ENCODE data around the gene TSNAX.
"Not testable (repeated sequence)": the region's sequence is repeated elsewhere in the genome, so short reads cannot be mapped to it uniquely, and the experiment has no call there.

Gene TSNAX

DNA sequence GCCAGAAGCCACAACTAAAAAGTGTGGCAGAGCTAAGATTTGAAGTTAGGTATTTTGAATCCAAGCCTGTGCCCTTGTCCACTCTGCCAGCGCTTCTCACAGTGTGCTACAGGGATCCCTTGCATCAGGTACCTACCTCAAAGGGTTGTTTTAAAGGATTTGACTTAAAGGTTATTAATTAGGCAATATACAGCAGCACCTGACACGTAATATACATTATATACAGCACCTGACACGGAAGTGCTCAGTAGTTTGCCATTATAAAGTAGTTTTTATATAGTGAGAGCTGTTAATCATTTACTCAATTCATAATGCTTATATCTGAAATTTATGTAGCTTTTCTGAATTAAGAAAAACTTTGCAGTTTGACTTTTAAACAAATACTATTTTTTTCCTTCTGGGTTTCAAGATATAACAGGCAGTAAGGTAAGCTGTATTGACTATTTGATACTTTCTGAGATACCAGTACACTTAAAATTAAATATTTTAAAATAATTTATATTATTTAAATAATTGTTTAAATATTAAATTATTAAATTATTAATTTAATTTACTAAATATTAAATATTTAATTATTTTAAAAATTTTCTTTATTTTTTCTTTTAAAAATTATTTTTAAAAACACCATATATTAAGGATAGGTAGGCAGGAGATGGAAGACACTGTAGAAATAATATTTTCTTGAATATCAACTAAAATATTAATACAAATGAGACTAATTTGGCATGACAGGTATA, 33.3 kb downstream of the TSNAX start:
- no peak for DNase-seq (ENCODE audit: extremely low read depth in 1 of 2, low read depth in 1 of 2)

DNA sequence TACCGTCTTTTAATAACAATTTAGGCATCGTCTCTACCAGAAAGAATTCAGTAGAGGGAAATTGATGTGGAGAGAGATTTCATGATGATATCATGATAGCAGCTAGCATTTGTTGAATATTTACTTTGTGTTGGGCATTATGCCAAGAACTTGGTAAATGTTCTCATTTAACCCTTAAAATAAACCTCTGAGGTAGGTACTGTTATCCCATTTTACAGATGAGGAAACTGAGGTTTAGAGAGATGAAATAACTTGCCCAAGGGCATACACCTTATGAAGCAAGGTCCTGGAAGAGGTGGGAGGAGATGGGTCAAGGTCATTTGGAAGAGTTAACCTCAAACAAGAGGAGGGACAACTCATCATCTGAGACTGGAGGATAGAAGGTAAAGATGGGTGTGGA, 34.8 kb downstream of the TSNAX start:
- no peak for DNase-seq (ENCODE audit: extremely low read depth in 1 of 2, low read depth in 1 of 2)

DNA sequence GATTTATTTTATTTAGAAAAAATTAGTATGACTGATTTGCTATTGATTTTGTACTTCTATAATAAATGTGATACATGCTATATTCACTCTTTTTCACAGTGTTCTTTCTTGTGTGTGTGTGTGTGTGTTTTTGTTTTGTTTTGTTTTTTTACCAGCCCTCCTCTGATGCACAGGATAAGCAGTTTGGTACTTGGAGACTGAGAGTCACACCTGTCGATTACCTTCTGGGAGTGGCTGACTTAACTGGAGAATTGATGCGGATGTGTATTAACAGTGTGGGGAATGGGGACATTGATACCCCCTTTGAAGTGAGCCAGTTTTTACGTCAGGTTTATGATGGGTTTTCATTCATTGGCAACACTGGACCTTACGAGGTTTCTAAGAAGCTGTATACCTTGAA, 35.9 kb downstream of the TSNAX start:
- no peak for DNase-seq (ENCODE audit: extremely low read depth in 1 of 2, low read depth in 1 of 2)

DNA sequence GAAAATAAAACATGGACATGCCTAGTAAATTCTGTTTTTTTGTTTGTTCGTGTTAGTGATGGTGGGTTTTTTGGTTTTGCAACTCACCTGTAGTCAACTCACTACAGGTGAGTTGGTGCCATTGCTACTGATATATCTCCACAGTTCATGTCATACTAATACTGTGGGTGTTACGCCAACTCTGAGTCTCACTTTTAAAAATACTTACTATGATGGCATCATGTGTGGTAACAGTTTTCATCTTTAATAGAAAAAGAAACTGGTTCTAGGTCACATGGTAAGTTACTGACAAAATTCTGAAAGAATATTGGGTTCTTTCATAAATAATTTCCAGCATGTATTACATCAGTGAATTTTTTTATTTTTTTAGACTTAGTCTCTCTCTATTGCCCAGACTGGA, 38.0 kb downstream of the TSNAX start:
- no peak for DNase-seq (ENCODE audit: extremely low read depth in 1 of 2, low read depth in 1 of 2)

DNA sequence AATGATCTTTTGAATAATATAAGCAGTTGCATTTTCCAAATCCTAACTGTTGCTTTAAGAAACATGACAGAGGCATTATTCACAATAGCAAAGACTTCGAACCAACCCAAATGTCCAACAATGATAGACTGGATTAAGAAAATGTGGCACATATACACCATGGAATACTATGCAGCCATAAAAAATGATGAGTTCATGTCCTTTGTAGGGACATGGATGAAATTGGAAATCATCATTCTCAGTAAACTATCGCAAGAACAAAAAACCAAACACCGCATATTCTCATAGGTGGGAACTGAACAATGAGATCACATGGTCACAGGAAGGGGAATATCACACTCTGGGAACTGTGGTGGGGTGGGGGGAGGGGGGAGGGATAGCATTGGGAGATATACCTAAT, 41.8 kb downstream of the TSNAX start:
- DNase-seq (ENCODE audit: extremely low read depth in 1 of 2, low read depth in 1 of 2) = not testable (repeated sequence)

DNA sequence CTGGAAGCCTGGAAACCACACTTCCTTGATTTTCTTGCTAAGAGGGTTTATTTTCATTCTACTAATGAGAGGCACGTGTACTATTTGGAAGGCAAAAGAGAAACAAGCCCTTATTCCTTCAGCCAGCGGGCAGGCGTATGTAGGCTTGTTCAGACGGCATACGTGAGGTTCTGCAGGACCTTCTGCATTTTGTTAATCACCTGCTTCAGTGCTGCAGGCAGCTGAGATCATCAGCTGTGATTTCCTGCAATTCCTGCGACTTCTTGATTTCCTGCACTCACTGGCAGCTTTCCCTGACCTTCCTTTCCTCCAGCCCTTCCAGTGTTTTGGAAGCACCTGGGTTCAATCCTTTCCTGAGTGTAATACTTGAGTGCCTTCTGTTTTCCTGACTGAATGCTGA, 43.4 kb downstream of the TSNAX start:
- no peak for DNase-seq (ENCODE audit: extremely low read depth in 1 of 2, low read depth in 1 of 2)

DNA sequence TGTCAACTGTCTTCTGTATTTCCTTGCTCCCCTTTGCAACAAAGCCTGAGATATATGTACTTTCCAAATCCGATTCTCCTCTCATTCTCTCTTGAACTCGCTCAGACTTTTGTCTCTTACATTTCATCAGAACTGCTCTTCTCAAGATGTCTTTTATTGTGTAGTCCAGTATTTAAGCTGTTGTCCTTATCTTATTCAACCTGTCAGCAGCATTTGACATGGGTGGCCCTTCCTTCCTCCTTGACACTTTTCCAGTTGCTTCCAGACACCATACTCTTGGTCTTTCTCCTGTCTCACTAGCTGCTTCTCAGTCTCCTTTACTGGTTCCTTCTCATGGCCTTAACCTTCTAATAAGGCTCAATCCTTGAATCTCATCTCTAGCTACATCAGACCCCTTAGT, 47.0 kb downstream of the TSNAX start:
- no peak for DNase-seq (ENCODE audit: extremely low read depth in 1 of 2, low read depth in 1 of 2)

DNA sequence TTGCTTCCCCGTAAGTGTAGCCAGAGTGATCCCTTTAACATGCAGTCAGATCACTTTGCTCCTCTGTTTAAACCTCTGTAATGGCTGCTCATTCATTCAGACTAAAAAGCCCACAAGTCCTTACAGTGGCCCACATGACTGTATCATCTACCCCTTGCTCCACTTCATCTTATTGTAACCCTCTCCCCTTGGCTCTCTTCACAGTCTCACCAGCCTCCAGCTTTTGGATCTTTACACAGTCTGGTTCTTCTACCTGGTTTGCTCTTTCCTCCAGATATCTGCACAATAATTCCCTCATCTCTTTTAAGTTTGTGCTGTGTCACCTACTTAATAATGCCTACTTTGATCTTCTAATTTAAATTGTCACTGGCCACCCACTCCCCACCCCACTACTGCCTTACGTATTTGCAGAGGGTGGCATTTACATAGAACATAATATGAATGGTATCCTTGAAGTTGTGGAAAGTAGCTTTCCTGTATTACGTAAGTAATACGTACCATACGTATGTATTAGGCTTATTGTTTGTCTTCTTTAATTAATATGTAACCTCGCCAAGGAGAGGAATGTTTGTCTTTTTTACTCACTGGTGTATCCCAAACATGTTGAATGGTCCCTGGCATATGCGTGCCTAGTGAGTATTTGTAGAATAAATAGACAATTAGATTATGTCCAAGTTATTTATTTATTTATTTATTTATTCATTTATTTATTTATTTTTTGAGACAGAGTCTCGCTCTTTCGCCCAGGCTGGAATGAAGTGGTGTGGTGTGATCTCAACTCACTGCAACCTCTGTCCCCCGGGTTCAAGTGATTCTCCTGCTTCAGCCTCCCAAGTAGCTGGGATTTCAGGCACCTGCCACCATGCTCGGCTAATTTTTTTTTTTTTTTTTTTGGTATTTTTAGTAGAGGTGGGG, 48.6 kb downstream of the TSNAX start:
- no peak for DNase-seq (ENCODE audit: extremely low read depth in 1 of 2, low read depth in 1 of 2)

DNA sequence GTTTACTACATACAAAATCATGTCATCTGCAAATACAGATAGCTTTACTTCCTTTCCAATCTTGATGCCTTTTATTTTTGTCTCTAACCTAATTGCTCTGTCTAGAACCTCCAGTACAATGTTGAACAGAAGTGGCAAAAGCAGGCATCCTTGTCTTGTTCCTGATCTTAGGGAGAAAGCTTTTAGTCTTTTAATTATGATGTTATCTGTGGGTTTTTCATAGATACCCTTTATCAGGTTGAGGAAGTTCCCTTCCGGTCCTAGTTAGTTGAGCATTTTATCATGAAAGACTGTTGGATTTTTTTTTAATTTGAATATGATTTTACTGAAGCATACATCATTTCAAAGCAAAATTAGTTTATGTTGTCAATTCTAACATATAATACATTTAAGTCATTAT, 52.4 kb downstream of the TSNAX start:
- no peak for DNase-seq (ENCODE audit: extremely low read depth in 1 of 2, low read depth in 1 of 2)

DNA sequence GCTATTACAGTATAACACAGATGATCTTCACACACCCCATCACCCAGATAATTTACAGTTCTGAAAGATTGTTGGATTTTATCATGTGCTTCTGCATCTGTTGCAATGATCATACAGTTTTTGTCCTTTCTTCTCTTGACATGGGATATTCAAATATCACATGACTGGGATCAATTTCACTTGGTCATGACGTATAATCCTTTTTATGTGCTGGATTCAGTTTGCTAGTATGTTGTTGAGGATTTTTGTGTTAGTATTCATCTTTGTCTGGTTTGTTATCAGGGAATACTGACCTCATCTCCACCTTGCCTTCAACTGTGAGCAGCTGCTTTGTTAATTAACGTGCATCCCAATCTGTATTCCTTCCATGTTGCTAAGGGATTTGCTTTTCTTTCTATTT, 53.4 kb downstream of the TSNAX start:
- DNase-seq (ENCODE audit: extremely low read depth in 1 of 2, low read depth in 1 of 2) = no peak

DNA sequence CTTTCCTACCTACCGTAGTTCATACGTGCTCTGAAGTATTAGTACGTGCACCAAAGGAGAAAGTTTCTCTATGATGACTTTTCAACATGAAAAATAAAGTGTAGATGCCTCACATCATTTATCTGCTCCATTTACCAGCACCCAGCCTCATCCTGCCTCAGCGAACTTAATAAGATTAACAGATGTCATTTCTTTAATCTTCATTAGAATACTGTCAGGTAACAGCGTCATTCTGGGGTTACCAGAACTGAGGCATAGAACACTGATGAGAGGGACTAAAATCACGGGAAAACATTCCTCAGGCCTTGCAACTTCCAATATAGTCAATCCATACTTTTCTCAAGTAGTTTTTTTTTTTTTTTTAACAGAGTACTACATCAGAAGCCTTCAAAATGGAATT, 54.9 kb downstream of the TSNAX start:
- no peak for DNase-seq (ENCODE audit: extremely low read depth in 1 of 2, low read depth in 1 of 2)

DNA sequence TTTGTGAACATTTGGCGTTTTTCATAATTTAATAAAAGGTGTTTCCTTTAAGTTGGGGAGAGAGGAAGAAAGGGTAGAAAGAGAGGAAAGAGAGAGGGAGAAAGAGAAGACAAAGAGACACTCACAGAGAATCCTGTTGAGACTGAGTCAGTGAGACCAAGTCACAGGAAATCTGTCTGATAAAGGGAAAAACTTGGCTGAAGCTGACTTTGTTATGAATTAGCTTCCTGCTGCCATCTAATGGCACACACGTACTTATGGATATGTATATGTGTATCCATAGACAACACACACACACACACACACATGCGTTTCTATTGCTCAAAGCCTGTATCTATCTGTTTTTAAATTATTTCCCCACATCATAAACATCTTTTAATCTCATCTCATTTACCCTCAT, 55.6 kb downstream of the TSNAX start:
- no peak for DNase-seq (ENCODE audit: extremely low read depth in 1 of 2, low read depth in 1 of 2)

DNA sequence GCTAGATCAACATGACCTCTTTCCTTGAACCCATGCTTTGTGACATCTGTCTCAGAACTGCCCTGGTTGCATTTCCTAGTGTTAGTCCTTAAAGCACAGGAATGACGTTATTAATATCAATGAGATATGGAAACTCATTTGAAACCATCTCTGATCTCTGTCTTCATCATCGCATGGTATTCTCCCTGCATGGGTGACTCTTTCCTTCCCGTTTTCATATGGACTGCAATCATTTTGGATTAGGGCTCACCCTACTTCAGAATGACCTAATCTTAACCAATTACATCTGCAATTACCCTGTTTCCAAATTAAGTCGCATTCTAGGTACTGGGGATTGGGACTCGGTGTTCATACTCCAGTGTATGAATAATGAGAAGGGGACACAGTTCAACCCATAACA, 56.5 kb downstream of the TSNAX start:
- no peak for DNase-seq (ENCODE audit: extremely low read depth in 1 of 2, low read depth in 1 of 2)

DNA sequence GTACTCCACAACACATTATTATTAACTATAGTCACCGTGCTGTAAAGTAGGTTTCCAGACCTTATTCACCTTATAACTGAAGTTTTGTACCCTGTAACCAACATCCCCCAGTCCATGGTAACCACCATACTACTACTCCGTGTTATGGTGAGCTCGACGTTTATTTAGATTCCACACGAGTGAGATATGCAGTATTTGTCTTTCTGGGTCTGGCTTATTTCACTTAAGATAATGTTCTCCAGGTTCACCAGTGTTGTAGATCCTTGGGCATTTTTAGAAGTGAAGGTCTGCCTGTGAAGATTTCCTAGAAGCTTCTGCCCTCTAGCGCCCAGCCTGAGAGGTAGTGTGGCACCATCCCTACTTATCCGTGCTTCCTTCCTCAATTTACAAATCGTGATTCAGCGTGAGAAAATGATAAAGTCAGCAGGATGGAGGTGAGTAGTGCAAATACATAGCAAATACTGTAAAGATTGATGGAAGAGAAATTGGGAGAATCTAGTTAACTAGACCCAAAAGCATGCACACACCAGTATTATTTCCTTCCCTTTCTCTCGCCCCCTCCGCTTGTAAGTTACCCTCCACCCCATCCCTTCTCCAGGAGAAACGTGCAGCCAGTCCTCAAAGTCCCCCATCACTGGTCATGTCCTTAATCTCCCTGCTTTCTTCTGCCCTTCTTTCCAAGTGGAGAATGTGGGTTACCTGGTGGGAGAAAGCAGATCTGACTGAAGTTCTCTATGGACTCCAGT, 62.2 kb downstream of the TSNAX start:
- no peak for DNase-seq (ENCODE audit: extremely low read depth in 1 of 2, low read depth in 1 of 2)

DNA sequence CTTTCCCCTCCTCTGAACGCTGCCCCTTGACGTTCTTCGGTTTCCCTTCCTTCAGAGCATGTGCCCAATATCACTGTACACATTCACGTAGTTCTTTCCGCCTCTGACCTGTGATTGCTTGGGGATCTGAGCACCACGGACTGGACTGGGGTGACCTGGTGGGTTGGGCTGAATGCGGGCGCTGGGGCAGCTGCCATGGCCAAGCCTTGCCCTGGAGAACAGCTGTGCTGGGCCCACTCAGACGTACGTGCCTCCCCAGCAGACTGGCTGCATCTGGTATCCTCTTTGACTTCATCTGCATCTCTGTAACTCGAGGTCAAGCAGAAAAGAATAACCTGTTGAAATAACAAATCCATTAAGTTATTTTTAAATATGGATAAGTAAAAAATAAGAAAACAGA, 63.0 kb downstream of the TSNAX start:
- no peak for DNase-seq (ENCODE audit: extremely low read depth in 1 of 2, low read depth in 1 of 2)

DNA sequence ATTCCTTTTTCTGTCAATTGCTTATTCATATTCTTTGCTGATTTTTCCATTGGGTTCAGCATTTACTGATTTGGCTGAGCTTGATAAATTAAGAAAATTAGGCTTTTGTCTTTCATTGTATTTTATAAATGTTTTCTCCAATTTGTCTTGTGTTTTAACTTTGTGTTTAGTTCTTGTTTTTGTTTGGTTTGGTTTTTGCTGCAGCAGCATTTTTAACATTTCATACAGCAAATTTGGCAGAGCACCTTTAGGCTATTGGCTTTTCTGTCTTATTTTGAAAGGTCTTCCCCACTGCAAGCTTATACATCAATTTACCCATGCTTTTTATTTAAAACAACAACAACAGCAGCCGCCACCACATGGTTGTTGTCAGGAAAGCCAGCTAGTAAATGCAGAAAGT, 64.3 kb downstream of the TSNAX start:
- DNase-seq (ENCODE audit: extremely low read depth in 1 of 2, low read depth in 1 of 2) = no peak

DNA sequence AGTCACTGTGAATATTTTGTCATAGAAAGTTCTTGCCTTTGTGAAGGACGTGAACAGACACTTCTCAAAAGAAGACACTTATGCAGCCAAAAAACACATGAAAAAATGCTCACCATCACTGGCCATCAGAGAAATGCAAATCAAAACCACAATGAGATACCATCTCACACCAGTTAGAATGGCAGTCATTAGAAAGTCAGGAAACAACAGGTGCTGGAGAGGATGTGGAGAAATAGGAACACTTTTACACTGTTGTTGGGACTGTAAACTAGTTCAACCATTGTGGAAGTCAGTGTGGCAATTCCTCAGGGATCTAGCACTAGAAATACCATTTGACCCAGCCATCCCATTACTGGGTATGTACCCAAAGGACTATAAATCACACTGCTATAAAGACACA, 64.8 kb downstream of the TSNAX start:
- DNase-seq (ENCODE audit: extremely low read depth in 1 of 2, low read depth in 1 of 2) = not testable (repeated sequence)

DNA sequence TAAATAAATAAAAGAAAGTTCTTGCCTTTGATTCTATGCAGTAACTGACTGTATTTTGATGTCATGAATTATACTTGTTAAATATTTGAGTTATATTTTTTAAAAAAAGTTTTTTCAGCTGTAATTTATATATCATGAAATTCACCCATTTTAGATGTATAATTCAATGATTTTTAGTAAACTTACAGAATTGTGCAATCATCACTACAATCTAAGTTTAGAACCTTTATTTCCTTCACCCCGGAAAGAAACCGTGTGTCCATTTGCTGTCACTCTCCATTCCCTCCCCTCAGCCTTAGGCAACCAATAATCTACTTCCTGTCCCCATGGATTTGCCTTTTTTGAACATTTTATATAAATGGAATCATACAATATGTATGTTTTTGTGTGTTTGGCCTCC, 65.7 kb downstream of the TSNAX start:
- no peak for DNase-seq (ENCODE audit: extremely low read depth in 1 of 2, low read depth in 1 of 2)

DNA sequence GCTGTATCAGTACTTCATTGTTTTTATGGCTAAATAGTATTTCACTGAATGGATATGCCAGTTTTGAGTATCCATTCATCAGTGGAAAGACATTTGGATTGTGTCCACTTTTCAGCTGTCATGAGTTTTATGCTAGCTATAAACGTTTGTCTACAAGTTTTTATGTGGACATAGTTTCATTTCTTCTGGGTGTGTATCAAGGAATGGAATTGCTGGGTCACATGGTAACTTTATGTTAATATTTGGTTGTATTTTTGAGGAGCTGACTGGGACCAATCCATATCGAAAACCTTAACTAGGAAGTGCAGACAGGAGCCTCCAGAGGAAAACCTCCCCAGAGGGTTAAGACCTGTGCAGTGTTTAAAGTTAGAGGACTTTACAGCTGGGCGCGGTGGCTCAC, 66.3 kb downstream of the TSNAX start:
- no peak for DNase-seq (ENCODE audit: extremely low read depth in 1 of 2, low read depth in 1 of 2)

DNA sequence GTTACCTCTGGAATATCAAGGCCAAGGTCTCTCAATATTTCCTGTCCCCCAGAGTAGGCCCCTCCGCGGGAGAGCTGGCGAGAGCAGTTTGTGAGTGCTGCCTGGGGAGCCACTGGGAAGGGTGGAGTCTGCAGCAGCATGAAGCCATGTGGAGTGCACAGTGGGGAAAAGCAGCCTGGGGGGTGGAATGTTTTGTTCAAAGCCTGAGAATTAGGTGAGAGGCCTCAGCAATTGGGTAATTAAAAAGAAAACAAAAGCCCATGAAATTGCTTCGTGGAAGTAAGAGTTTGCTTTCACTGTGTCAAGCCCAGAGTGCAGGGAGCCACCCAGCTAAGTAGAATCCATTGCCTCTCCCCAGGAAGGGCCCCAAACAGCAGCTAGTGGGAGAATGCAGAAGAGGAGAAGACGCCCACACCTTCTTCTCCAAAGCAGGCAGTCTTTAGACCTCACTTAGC, 67.9 kb downstream of the TSNAX start:
- DNase-seq (ENCODE audit: extremely low read depth in 1 of 2, low read depth in 1 of 2) = no peak

DNA sequence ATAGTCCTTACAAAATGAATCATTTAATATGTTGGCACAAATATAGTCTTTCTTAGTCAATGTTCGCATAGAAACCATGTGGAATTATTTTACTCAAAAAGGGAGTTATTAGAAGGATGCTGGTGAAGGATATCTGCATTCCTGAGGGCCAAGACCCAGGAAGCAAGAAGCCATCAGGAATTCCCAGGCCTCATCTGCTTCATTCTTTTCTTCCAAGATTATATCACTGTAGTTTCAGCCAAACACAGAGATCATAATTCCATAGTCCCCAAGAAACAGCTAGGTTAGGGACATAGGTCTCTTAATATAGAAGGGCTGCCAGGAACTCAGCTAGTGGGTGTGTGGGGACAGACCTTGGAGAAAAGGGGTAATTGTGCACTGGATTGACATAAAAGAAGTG, 69.5 kb downstream of the TSNAX start:
- DNase-seq (ENCODE audit: extremely low read depth in 1 of 2, low read depth in 1 of 2) = no peak
